SK-N-SH (cell line): ENCODE data around the gene GLOD5. TPM values are rescaled to one million over a fixed set of nuclear protein-coding genes. Genes with fewer than 3 reads are reported as not detected.

Experiments used
- CTCF ChIA-PET: fragments of 300-600, 350-600 bp; formaldehyde crosslinking; extraction: SDS; loops from one replicate; lab custom pipeline; 2021; lab: Yijun Ruan, JAX
- POLR2A ChIA-PET: fragments of 350-600 bp; sonication (Branson Sonifier 250); formaldehyde crosslinking; extraction: SDS; loops from one replicate; lab custom pipeline; 2020; ENCODE audit warnings: antibody characterized with exemption, inconsistent platforms; lab: Yijun Ruan, JAX
- DNase-seq: peaks from one replicate; pipeline ENCODE4 v3.0.0; 2012
- H2AFZ ChIP-seq: fragments of 200-600 bp; sonication (generic); 2 replicates; pipeline ENCODE4 v1.8.1; 2016; ENCODE audit warnings: antibody characterized with exemption, mild to moderate bottlenecking, low read depth
- H3F3A ChIP-seq: fragments of 200-600 bp; sonication (generic); replicated peaks from 2 replicates; pipeline ENCODE3; 2016; ENCODE audit warnings: antibody characterized with exemption, mild to moderate bottlenecking; ENCODE audit not compliant: insufficient read depth
- H3K27ac ChIP-seq, 2 experiments: fragments of 200-500 bp in 1 of 2; fragments of 200-600 bp in 1 of 2; sonication (Bioruptor generic) in 1 of 2; sonication (generic), shearing (Covaris generic) in 1 of 2; 2 replicates each; pipeline versions ENCODE4 v1.5.1 to v1.6.1; 2014 to 2016; ENCODE audit warnings: low read depth in 2 of 2, inconsistent platforms in 1 of 2, low read length in 1 of 2, mild to moderate bottlenecking in 1 of 2, mixed read lengths in 1 of 2
- H3K27me3 ChIP-seq: fragments of 200-600 bp; sonication (generic), shearing (Covaris generic); 2 replicates; pipeline ENCODE4 v1.6.1; 2016; ENCODE audit warnings: mixed run types; ENCODE audit not compliant: insufficient read depth
- H3K36me3 ChIP-seq, 2 experiments: fragments of 200-500 bp in 1 of 2; fragments of 200-600 bp in 1 of 2; sonication (Bioruptor generic) in 1 of 2; sonication (generic) in 1 of 2; replicated peaks in 1 of 2; 2 replicates each; pipeline versions ENCODE3 to v1.5.1; 2014 to 2016; ENCODE audit warnings: low read length in 1 of 2, mild to moderate bottlenecking in 1 of 2; ENCODE audit not compliant: insufficient read depth in 2 of 2, control insufficient read depth in 1 of 2
- H3K4me1 ChIP-seq, 2 experiments: fragments of 200-500 bp in 1 of 2; fragments of 200-600 bp in 1 of 2; sonication (Bioruptor generic) in 1 of 2; sonication (generic), shearing (Covaris generic) in 1 of 2; 2 replicates each; pipeline versions ENCODE4 v1.5.1 to v1.6.1; 2014 to 2016; ENCODE audit warnings: low read depth in 1 of 2, low read length in 1 of 2, mixed run types in 1 of 2; ENCODE audit not compliant: insufficient read depth in 2 of 2, control insufficient read depth in 1 of 2
- H3K4me2 ChIP-seq: fragments of 200-600 bp; sonication (generic), shearing (Covaris generic); 2 replicates; pipeline ENCODE4 v1.6.1; 2017; ENCODE audit warnings: mixed run types
- H3K4me3 ChIP-seq, 2 experiments: fragments of 200-500 bp in 1 of 2; fragments of 200-600 bp in 1 of 2; sonication (Bioruptor generic) in 1 of 2; sonication (generic), shearing (Covaris generic) in 1 of 2; 2 replicates each; pipeline versions ENCODE4 v1.5.1 to v1.8.1; 2014 to 2016; ENCODE audit warnings: low read depth in 2 of 2, inconsistent platforms in 1 of 2, low read length in 1 of 2, mild to moderate bottlenecking in 1 of 2, mixed read lengths in 1 of 2, moderate library complexity in 1 of 2
- H3K79me2 ChIP-seq: fragments of 200-600 bp; sonication (generic); 2 replicates; pipeline ENCODE4 v1.8.1; 2017; ENCODE audit warnings: mild to moderate bottlenecking; ENCODE audit not compliant: insufficient read depth
- H3K9ac ChIP-seq: fragments of 200-600 bp; sonication (generic); 2 replicates; pipeline ENCODE4 v1.6.1; 2017; ENCODE audit warnings: mixed run types
- H3K9me2 ChIP-seq: fragments of 200-600 bp; sonication (generic); 2 replicates; pipeline ENCODE4 v1.6.1; 2017; ENCODE audit warnings: mixed run types
- H3K9me3 ChIP-seq: fragments of 200-600 bp; sonication (generic); 2 replicates; pipeline ENCODE4 v1.6.1; 2017; ENCODE audit warnings: mixed run types, mild to moderate bottlenecking, moderate library complexity
- H4K20me1 ChIP-seq: fragments of 200-600 bp; sonication (generic); 2 replicates; pipeline ENCODE4 v1.6.1; 2017; ENCODE audit warnings: mild to moderate bottlenecking, mixed run types; ENCODE audit not compliant: insufficient read depth
- CHD2 ChIP-seq: fragments of 150-350 bp; IDR thresholded peaks from 2 replicates; pipeline ENCODE4 v1.6.1; 2018; ENCODE audit warnings: low read length; ENCODE audit not compliant: partially characterized antibody
- ELF1 ChIP-seq: IDR thresholded peaks from 2 replicates; pipeline ENCODE4 v1.4.0; 2012
- EZH2phosphoT487 ChIP-seq: fragments of 200-600 bp; sonication (generic); IDR thresholded peaks from 2 replicates; pipeline ENCODE4 v1.6.1; 2017; ENCODE audit warnings: low read depth, mixed run types, mild to moderate bottlenecking, antibody characterized with exemption, moderate library complexity, borderline replicate concordance
- FOXM1 ChIP-seq: IDR thresholded peaks from 2 replicates; pipeline ENCODE4 v1.4.0; 2012; ENCODE audit warnings: low read depth, mild to moderate bottlenecking
- GABPA ChIP-seq: IDR thresholded peaks from 2 replicates; pipeline ENCODE4 v1.4.0; 2012; ENCODE audit warnings: low read depth, mild to moderate bottlenecking
- GATA2 ChIP-seq: sonication (generic); formaldehyde crosslinking; IDR thresholded peaks from 2 replicates; pipeline ENCODE4 v1.5.0; 2020; ENCODE audit warnings: mild to moderate bottlenecking, missing genetic modification reagents
- IRF3 ChIP-seq: fragments of 150-350 bp; IDR thresholded peaks from 2 replicates; pipeline ENCODE4 v1.6.1; 2016; ENCODE audit warnings: mild to moderate bottlenecking, low read depth, low read length
- MEF2A ChIP-seq: IDR thresholded peaks from 2 replicates; pipeline ENCODE4 v1.4.0; 2012; ENCODE audit warnings: low read depth, borderline replicate concordance
- MXI1 ChIP-seq: IDR thresholded peaks from 2 replicates; pipeline ENCODE4 v1.6.1; 2012; ENCODE audit warnings: mild to moderate bottlenecking, low read depth, low read length, improper control_type of control experiment
- NRF1 ChIP-seq: IDR thresholded peaks from 2 replicates; pipeline ENCODE4 v1.6.1; 2012; ENCODE audit warnings: low read depth, mild to moderate bottlenecking, low read length
- REST ChIP-seq: IDR thresholded peaks from 2 replicates; pipeline ENCODE4 v1.6.1; 2012; ENCODE audit warnings: mild to moderate bottlenecking, low read depth, low read length, moderate library complexity
- RFX5 ChIP-seq: IDR thresholded peaks from 2 replicates; pipeline ENCODE4 v1.6.1; 2012; ENCODE audit warnings: mild to moderate bottlenecking, improper control_type of control experiment, low read length
- SIN3A ChIP-seq: IDR thresholded peaks from 2 replicates; pipeline ENCODE4 v1.6.1; 2012; ENCODE audit warnings: low read depth, mild to moderate bottlenecking, low read length, moderate library complexity, borderline replicate concordance
- TCF12 ChIP-seq: IDR thresholded peaks from 2 replicates; pipeline ENCODE4 v1.4.0; 2012
- USF1 ChIP-seq: IDR thresholded peaks from 2 replicates; pipeline ENCODE4 v1.4.0; 2012; ENCODE audit warnings: low read depth, borderline replicate concordance
- YY1 ChIP-seq: IDR thresholded peaks from 2 replicates; pipeline ENCODE4 v1.4.0; 2012; ENCODE audit warnings: low read depth, mild to moderate bottlenecking
- ZBTB33 ChIP-seq: IDR thresholded peaks from 2 replicates; pipeline ENCODE4 v1.4.0; 2012; ENCODE audit warnings: low read depth, borderline replicate concordance
- WGBS: methylation state at CpG from one replicate; pipeline ENCODE4 v1.1.6; 2017; ENCODE audit warnings: low lambda C conversion rate; 5-methylcytosine and 5-hydroxymethylcytosine counted together
- polyA plus RNA-seq, 3 experiments: library from polyadenylated mRNA; depleted of rRNA; stranded (reverse); fragments of >200 nt; gene quantifications; 2 replicates each; pipeline ENCODE4 v1.2.3, GENCODE V29; 2012
- TF ChIP-seq, protein P1 (sequence below): IDR thresholded peaks from 2 replicates; pipeline ENCODE4; 2012
- TF ChIP-seq, protein P2 (sequence below): fragments of 150-350 bp; IDR thresholded peaks from 2 replicates; pipeline ENCODE4 v1.6.1; 2017; ENCODE audit warnings: antibody characterized with exemption, low read length, low read depth, borderline replicate concordance

GLOD5 gene
- polyA plus RNA-seq, 1 of the 3 experiments (the other 2 are of a cell fraction) = not detected

DNA sequence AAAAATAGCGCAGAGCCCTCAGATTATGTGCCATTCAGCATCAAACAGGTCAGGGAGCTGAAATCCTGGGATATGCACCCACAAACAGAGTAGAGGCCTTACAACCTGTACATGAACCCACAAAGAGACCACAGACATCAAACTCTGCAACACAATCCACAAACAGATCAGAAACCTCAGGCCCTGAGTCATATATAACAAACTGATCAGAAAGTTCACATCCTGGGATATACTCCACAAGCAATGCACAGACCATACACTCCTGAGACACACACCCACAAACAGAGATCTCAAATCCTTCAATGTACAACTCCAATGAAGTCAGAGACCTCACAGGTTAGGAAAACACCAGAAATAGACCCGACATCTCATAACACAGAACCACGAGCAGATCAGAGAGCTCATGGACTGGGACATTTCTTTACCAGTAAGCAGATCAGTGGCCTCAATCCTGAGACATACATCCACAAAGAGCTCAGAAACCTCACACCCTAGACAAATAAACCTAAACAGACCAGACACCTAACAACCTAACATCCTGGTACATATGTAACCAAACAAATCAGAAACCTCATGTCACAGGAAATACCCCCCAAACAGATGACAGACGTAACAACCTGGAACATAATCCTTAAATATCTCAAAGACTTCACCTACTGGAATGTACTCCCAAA lies 40.8 kb upstream of the GLOD5 start:
- no peaks in the 10 kb centered on the region for H3K9me2 ChIP-seq
- H3K36me3 ChIP-seq = no peaks in the 10 kb centered on the region
- no peaks in the 10 kb centered on the region for H3F3A ChIP-seq
- 48% methylated on average over 3 of the region's 4 CpGs for WGBS
- no peak overlapping the region for H3K4me2 ChIP-seq
- H3K79me2 ChIP-seq = no peaks in the 10 kb centered on the region
- no peak for DNase-seq
- POLR2A ChIA-PET = no interaction called here
- no peaks in the 10 kb centered on the region for H3K9me3 ChIP-seq
- no peaks in the 10 kb centered on the region; the same call in 1 of the 2 replicates for H3K27me3 ChIP-seq
- no peak overlapping the region for H2AFZ ChIP-seq
- H3K9ac ChIP-seq = no peak overlapping the region
- no peak overlapping the region for H3K4me3 ChIP-seq
- H3K27ac ChIP-seq = no peak overlapping the region
- H3K4me1 ChIP-seq = no peaks in the 10 kb centered on the region
- CTCF ChIA-PET = interaction anchor here (1.3 kb wide), 1 partner anchor 9 kb away, joined by 3 read pairs; no protein-coding TSS in a partner anchor
- H4K20me1 ChIP-seq = no peaks in the 10 kb centered on the region
- TF ChIP-seq RFX5 = no peak
- TF ChIP-seq ELF1 = no peak
- no peak for TF ChIP-seq MXI1
- no peak for TF ChIP-seq GATA2
- TF ChIP-seq, protein P1, sequence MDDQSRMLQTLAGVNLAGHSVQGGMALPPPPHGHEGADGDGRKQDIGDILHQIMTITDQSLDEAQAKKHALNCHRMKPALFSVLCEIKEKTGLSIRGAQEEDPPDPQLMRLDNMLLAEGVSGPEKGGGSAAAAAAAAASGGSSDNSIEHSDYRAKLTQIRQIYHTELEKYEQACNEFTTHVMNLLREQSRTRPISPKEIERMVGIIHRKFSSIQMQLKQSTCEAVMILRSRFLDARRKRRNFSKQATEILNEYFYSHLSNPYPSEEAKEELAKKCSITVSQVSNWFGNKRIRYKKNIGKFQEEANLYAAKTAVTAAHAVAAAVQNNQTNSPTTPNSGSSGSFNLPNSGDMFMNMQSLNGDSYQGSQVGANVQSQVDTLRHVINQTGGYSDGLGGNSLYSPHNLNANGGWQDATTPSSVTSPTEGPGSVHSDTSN = no peak
- TF ChIP-seq CHD2 = no peak
- no peak for TF ChIP-seq USF1
- TF ChIP-seq FOXM1 = no peak
- TF ChIP-seq IRF3 = no peak
- no peak for TF ChIP-seq EZH2phosphoT487
- TF ChIP-seq SIN3A = no peak
- no peak for TF ChIP-seq NRF1
- no peak for TF ChIP-seq TCF12
- no peak for TF ChIP-seq REST
- TF ChIP-seq MEF2A = no peak
- no peak for TF ChIP-seq GABPA
- TF ChIP-seq, protein P2, sequence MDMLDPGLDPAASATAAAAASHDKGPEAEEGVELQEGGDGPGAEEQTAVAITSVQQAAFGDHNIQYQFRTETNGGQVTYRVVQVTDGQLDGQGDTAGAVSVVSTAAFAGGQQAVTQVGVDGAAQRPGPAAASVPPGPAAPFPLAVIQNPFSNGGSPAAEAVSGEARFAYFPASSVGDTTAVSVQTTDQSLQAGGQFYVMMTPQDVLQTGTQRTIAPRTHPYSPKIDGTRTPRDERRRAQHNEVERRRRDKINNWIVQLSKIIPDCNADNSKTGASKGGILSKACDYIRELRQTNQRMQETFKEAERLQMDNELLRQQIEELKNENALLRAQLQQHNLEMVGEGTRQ = no peak
- no peak for TF ChIP-seq ZBTB33
- TF ChIP-seq YY1 = no peak
